Measurements from ENCODE around the gene JAKMIP1. TPM values are rescaled to one million over a fixed set of nuclear protein-coding genes. Genes with fewer than 3 reads are reported as not detected.

JAKMIP1 gene
- total RNA-seq, 1 donor from 2014 or later = not detected

GRCh38 chr4:6206771-6207290 lies 6.5 kb upstream of the JAKMIP1 start:
- DNase-seq (no peak), ATAC-seq (ENCODE audit: poor library complexity) (no peak)
- intact Hi-C loops (cut with DNase I) = no loop called here

- no peak for ATAC-seq (ENCODE audit: poor library complexity)
- intact Hi-C loops (cut with DNase I) = no loop called here
- no peak for DNase-seq
These were observed 5.6 kb upstream of the JAKMIP1 start for GRCh38 chr4:6205973-6206372.

GRCh38 chr4:6205567-6205931 lies 5.2 kb upstream of the JAKMIP1 start:
- DNase-seq (no peak), ATAC-seq (ENCODE audit: poor library complexity) (no peak)
- intact Hi-C loops (cut with DNase I) = no loop called here

- DNase-seq (no peak), ATAC-seq (ENCODE audit: poor library complexity) (no peak)
- intact Hi-C loops (cut with DNase I) = no loop called here
These were observed 4.7 kb upstream of the JAKMIP1 start for GRCh38 chr4:6204871-6205566.

- ATAC-seq (ENCODE audit: poor library complexity) = no peak
- DNase-seq = no peak
- intact Hi-C loops (cut with DNase I) = no loop called here
These were observed 3.7 kb upstream of the JAKMIP1 start for GRCh38 chr4:6204098-6204497.

- intact Hi-C loops (cut with DNase I) = no loop called here
- ATAC-seq (ENCODE audit: poor library complexity) (no peak), DNase-seq (no peak)
These were observed 1.3 kb upstream of the JAKMIP1 start for GRCh38 chr4:6201580-6202091.

GRCh38 chr4:6200922-6201362 lies 593 bp upstream of the JAKMIP1 start:
- no peak for DNase-seq
- intact Hi-C loops (cut with DNase I) = no loop called here
- ATAC-seq (ENCODE audit: poor library complexity) = no peak

GRCh38 chr4:6199422-6199921 lies 877 bp downstream of the JAKMIP1 start:
- ATAC-seq (ENCODE audit: poor library complexity) = no peak
- no peak for DNase-seq
- intact Hi-C loops (cut with DNase I) = no loop called here

- intact Hi-C loops (cut with DNase I) = no loop called here
These were observed 1.5 kb downstream of the JAKMIP1 start for GRCh38 chr4:6198768-6199421.

GRCh38 chr4:6198278-6198677 lies 2.1 kb downstream of the JAKMIP1 start:
- no peak for ATAC-seq (ENCODE audit: poor library complexity)
- DNase-seq = no peak
- intact Hi-C loops (cut with DNase I) = no loop called here

More at GRCh38 chr4:6198768-6199421, 1.5 kb downstream of the JAKMIP1 start:
- DNase-seq (no peak), ATAC-seq (ENCODE audit: poor library complexity) (no peak)

- DNase-seq (no peak), ATAC-seq (ENCODE audit: poor library complexity) (no peak)
- intact Hi-C loops (cut with DNase I) = no loop called here
These were observed 2.7 kb downstream of the JAKMIP1 start for GRCh38 chr4:6197433-6198174.

GRCh38 chr4:6196871-6197270 lies 3.5 kb downstream of the JAKMIP1 start:
- no peak for DNase-seq
- no peak for ATAC-seq (ENCODE audit: poor library complexity)
- intact Hi-C loops (cut with DNase I) = no loop called here

- DNase-seq = no peak
- no peak for ATAC-seq (ENCODE audit: poor library complexity)
- intact Hi-C loops (cut with DNase I) = no loop called here
These were observed 4.0 kb downstream of the JAKMIP1 start for GRCh38 chr4:6196324-6196723.

GRCh38 chr4:6195602-6196319 lies 4.6 kb downstream of the JAKMIP1 start:
- ATAC-seq (ENCODE audit: poor library complexity) (no peak), DNase-seq (no peak)
- intact Hi-C loops (cut with DNase I) = no loop called here

- DNase-seq = no peak
- ATAC-seq (ENCODE audit: poor library complexity) = no peak
- intact Hi-C loops (cut with DNase I) = no loop called here
These were observed 5.7 kb downstream of the JAKMIP1 start for GRCh38 chr4:6194458-6195195.

GRCh38 chr4:6193399-6193798 lies 7.0 kb downstream of the JAKMIP1 start:
- DNase-seq (no peak), ATAC-seq (ENCODE audit: poor library complexity) (no peak)
- intact Hi-C loops (cut with DNase I) = no loop called here

- intact Hi-C loops (cut with DNase I) = no loop called here
- ATAC-seq (ENCODE audit: poor library complexity) (no peak), DNase-seq (no peak)
These were observed 8.1 kb downstream of the JAKMIP1 start for GRCh38 chr4:6192245-6192644.

Measured in Right ventricle myocardium superior (tissue), 1 donor.